Caco-2 (cell line): ENCODE results near the gene DCAF11. TPM values are rescaled to one million over a fixed set of nuclear protein-coding genes. Genes with fewer than 3 reads are reported as not detected.

ENCODE experiments used
- BruUV-seq: library from RNA; stranded (reverse); fragments of 400-500 nt; replicated peaks from 2 replicates; lab custom pipeline; 2021; lab: Mats Ljungman, UMichigan
- CTCF ChIA-PET: fragments of 300-600 bp; sonication (Branson Sonifier 250); formaldehyde crosslinking; loops from one replicate; lab custom pipeline; 2022; ENCODE audit warnings: antibody characterized with exemption; lab: Charles Lee
- POLR2A ChIA-PET: fragments of 300-600 bp; sonication (Branson Sonifier 250); formaldehyde crosslinking; loops from one replicate; lab custom pipeline; 2022; ENCODE audit warnings: antibody characterized with exemption; lab: Charles Lee
- DNase-seq, 2 experiments: peaks; one replicate each; pipeline versions ENCODE4 v3.0.0 to v3.0.0-alpha.2; 2020 to 2022
- H3K27me3 ChIP-seq: replicated peaks from 2 replicates; pipeline ENCODE4 v1.6.0; 2011; ENCODE audit warnings: low read length; ENCODE audit not compliant: control insufficient read depth, insufficient read depth
- H3K36me3 ChIP-seq: 2 replicates; pipeline ENCODE4 v1.5.1; 2011; ENCODE audit warnings: low read length; ENCODE audit not compliant: control insufficient read depth, insufficient read depth
- H3K4me1 ChIP-seq: fragments of 250-450 bp; sonication (Bioruptor Pico); 2 replicates; pipeline ENCODE4 v1.5.1; 2020; ENCODE audit warnings: mild to moderate bottlenecking
- H3K4me3 ChIP-seq: 2 replicates; pipeline ENCODE4 v1.5.1; 2011; ENCODE audit warnings: low read depth, mild to moderate bottlenecking, control low read depth, low read length
- H3K9me3 ChIP-seq: fragments of 250-450 bp; sonication (Bioruptor Pico); 2 replicates; pipeline ENCODE4 v1.5.1; 2020; ENCODE audit warnings: mild to moderate bottlenecking, moderate library complexity
- H3K27ac Mint-ChIP-seq: one replicate; pipeline ENCODE4 v1.8.0; 2022; ENCODE audit warnings: mixed read lengths; ENCODE audit not compliant: unreplicated experiment
- H3K27me3 Mint-ChIP-seq: one replicate; pipeline ENCODE4 v1.8.0; 2022; ENCODE audit warnings: mixed read lengths; ENCODE audit not compliant: insufficient read depth, unreplicated experiment
- H3K36me3 Mint-ChIP-seq: one replicate; pipeline ENCODE4 v1.8.0; 2022; ENCODE audit warnings: mild to moderate bottlenecking, mixed read lengths; ENCODE audit not compliant: insufficient read depth, unreplicated experiment
- H3K4me1 Mint-ChIP-seq: one replicate; pipeline ENCODE4 v1.8.0; 2022; ENCODE audit warnings: low read depth, mixed read lengths; ENCODE audit not compliant: unreplicated experiment
- H3K4me3 Mint-ChIP-seq: one replicate; pipeline ENCODE4 v1.8.0; 2022; ENCODE audit warnings: mild to moderate bottlenecking, moderate library complexity, mixed read lengths; ENCODE audit not compliant: unreplicated experiment
- H3K9me3 Mint-ChIP-seq: one replicate; pipeline ENCODE4 v1.8.0; 2022; ENCODE audit warnings: mixed read lengths; ENCODE audit not compliant: unreplicated experiment
- intact Hi-C: fragments of 100-400 bp; cut with micrococcal nuclease; formaldehyde crosslinking; loops from one replicate; pipeline ENCODE4 v1.10.0; 2022; ENCODE audit not compliant: unreplicated experiment
- total RNA-seq: library from RNA; stranded (reverse); gene quantifications from 2 replicates; pipeline ENCODE4 v1.2.3, GENCODE V29; 2022
- TF ChIP-seq, protein P1 (sequence below), 2 experiments: fragments of 200-600 bp in 1 of 2; IDR thresholded peaks; 1 replicate in 1 of 2; 2 replicates in 1 of 2; pipeline versions ENCODE4 v1.5.1 to v1.8.0; 2011 to 2022; ENCODE audit warnings: antibody characterized with exemption in 1 of 2, control low read depth in 1 of 2, inconsistent platforms in 1 of 2, low read depth in 1 of 2, low read length in 1 of 2, mild to moderate bottlenecking in 1 of 2, moderate library complexity in 1 of 2; ENCODE audit not compliant: insufficient read depth in 1 of 2, severe bottlenecking in 1 of 2, unreplicated experiment in 1 of 2

The DCAF11 gene
- total RNA-seq, 1 experiment from 2014 or later, result 65.9 TPM

DNA sequence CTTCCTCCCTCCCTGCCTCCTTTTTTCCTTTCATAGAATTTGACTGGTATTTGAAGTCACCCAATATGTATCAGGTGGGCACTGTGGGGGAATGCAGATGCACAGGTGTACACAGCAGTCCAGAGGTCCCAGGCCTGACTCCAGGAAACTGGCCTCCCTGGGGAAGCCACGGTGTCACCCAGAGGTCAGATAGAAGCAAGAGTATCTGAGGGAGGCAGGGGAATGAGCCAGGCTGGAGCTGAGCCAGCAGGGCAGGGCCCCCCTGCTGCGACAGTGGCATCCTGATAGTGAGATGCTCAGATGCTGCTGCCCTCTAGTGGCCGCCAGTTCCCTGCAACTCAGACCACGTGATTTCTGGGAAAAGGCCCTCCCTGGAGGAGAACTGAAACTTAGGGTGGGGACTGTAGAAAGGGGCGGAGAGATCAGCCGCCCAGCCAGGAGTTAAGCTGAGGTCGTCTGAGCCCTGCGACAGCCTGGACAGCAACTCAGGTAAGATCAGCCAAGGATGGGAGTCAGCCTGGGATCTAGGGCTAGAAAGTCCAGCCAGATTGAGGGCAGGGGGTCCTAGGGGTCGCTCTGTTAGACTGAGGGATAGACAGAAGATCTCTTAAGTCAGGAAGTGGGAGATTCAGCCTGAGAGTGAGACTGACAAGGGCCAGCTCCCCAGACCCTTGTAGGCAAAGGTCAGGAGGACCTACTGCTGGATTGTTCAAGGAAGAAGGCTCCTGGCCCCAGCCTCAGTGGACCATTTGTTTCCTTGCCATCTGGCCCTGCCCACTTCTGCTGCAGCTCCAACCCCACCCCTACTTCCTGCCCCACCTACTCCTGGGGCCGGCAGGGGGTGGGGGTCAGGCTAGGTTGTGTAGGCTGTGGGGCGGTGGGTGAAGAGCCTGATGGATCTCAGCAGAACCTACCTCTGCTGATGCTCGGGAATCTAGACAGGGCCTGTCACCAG lies 46.5 kb downstream of the DCAF11 start, which contains the start of gene IRF9:
Gene IRF9 (plus strand): TSS at position 416 of the 955 bp plus-strand sequence. CDS start 880 bp downstream, outside the sequence.
- H3K4me3 ChIP-seq, result peak within 1 kb of the TSS; percentile 29
- intact Hi-C loops, result loop anchor here (1.0 kb wide), 7 partner anchors 14 to 147 kb away; partner anchors contain the start of genes DCAF11, EMC9, IPO4 and NRL
- TSS peak; percentile 62 for BruUV-seq
- DNase-seq, result peak; percentile 95 to 96
- peaks cover 6% of the 10 kb centered on the region for H3K4me1 Mint-ChIP-seq
- peaks cover 2% of the 10 kb centered on the region for H3K36me3 ChIP-seq
- peak within 1 kb of the TSS; percentile 77 for H3K4me3 Mint-ChIP-seq
- H3K27me3 ChIP-seq, result no peaks in the 10 kb centered on the region
- H3K27ac Mint-ChIP-seq, result peak within 1 kb of the TSS; percentile 82
- no peaks in the 10 kb centered on the region for H3K9me3 Mint-ChIP-seq
- POLR2A ChIA-PET, result interaction anchor here (0.6 to 2.5 kb wide), 8 partner anchors 10 to 107 kb away, joined by 3 to 16 read pairs (median 6); partner anchors contain the start of genes DCAF11, EMC9, NRL and PCK2
- H3K4me1 ChIP-seq, result peaks cover 12% of the 10 kb centered on the region
- H3K9me3 ChIP-seq, result no peaks in the 10 kb centered on the region
- TF ChIP-seq, protein P1, sequence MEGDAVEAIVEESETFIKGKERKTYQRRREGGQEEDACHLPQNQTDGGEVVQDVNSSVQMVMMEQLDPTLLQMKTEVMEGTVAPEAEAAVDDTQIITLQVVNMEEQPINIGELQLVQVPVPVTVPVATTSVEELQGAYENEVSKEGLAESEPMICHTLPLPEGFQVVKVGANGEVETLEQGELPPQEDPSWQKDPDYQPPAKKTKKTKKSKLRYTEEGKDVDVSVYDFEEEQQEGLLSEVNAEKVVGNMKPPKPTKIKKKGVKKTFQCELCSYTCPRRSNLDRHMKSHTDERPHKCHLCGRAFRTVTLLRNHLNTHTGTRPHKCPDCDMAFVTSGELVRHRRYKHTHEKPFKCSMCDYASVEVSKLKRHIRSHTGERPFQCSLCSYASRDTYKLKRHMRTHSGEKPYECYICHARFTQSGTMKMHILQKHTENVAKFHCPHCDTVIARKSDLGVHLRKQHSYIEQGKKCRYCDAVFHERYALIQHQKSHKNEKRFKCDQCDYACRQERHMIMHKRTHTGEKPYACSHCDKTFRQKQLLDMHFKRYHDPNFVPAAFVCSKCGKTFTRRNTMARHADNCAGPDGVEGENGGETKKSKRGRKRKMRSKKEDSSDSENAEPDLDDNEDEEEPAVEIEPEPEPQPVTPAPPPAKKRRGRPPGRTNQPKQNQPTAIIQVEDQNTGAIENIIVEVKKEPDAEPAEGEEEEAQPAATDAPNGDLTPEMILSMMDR (IDR thresholded peaks at IDR 0.05; ENCODE audit: insufficient read depth in 1 of 2, low read depth in 1 of 2, low read length in 1 of 2, severe bottlenecking in 1 of 2, unreplicated experiment in 1 of 2), result peak; percentile 88
- peaks cover 45% of the 10 kb centered on the region for H3K36me3 Mint-ChIP-seq
- CTCF ChIA-PET, result interaction anchor here (0.6 to 2.3 kb wide), 20 partner anchors 11 to 1183 kb away, joined by 3 to 47 read pairs (median 4); partner anchors contain the start of genes CHMP4A, CIDEB, DCAF11 and EMC9
- no peaks in the 10 kb centered on the region for H3K27me3 Mint-ChIP-seq

DNA sequence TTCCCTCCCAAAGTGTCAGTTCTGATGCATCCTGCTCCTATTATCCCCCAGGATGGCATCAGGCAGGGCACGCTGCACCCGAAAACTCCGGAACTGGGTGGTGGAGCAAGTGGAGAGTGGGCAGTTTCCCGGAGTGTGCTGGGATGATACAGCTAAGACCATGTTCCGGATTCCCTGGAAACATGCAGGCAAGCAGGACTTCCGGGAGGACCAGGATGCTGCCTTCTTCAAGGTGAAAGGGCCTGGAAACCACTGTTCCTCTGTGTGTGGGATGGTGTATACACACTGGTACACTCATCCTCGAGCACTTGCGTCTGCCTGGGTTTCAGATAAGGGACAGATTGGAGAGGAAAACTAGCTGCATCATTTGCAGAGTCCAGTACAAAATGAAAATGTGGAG lies 47.5 kb downstream of the DCAF11 start:
- intact Hi-C loops, result no loop called here
- no peaks in the 10 kb centered on the region for H3K27me3 ChIP-seq
- CTCF ChIA-PET, result interaction anchor here (0.7 to 2.3 kb wide), 3 partner anchors 15 to 58 kb away, joined by 6 to 47 read pairs (median 26); partner anchors contain the start of genes DCAF11, NRL, PSME2 and RNF31
- H3K9me3 ChIP-seq, result no peaks in the 10 kb centered on the region
- POLR2A ChIA-PET, result interaction anchor here (0.6 to 2.5 kb wide), 5 partner anchors 15 to 106 kb away, joined by 3 to 16 read pairs (median 7); partner anchors contain the start of genes DCAF11, NRL, PSME1 and PSME2
- no peak for DNase-seq
- TF ChIP-seq, protein P1 (IDR thresholded peaks at IDR 0.05; ENCODE audit: insufficient read depth in 1 of 2, low read depth in 1 of 2, low read length in 1 of 2, severe bottlenecking in 1 of 2, unreplicated experiment in 1 of 2), result no peak
- H3K4me1 Mint-ChIP-seq, result peaks cover 6% of the 10 kb centered on the region
- no peaks in the 10 kb centered on the region for H3K9me3 Mint-ChIP-seq
- no TSS peak for BruUV-seq
- H3K4me3 Mint-ChIP-seq, result peak overlapping the region; percentile 77
- no peak overlapping the region for H3K27ac Mint-ChIP-seq
- peaks cover 12% of the 10 kb centered on the region for H3K4me1 ChIP-seq
- no peaks in the 10 kb centered on the region for H3K27me3 Mint-ChIP-seq
- H3K36me3 ChIP-seq, result peaks cover 2% of the 10 kb centered on the region
- no peak overlapping the region for H3K4me3 ChIP-seq
- peaks cover 38% of the 10 kb centered on the region for H3K36me3 Mint-ChIP-seq

GRCh38 chr14:24164518-24164991 lies 50.0 kb downstream of the DCAF11 start:
- intact Hi-C loops, result no loop called here
- Histone ChIP-seq H3K27me3 (no peaks in the 10 kb centered on the region), H3K4me1 (peaks cover 12% of the 10 kb centered on the region), H3K36me3 (peaks cover 4% of the 10 kb centered on the region), H3K4me3 (no peak overlapping the region), H3K9me3 (no peaks in the 10 kb centered on the region)
- H3K4me1 Mint-ChIP-seq, result peaks cover 6% of the 10 kb centered on the region
- DNase-seq, result no peak
- peaks cover 31% of the 10 kb centered on the region for H3K36me3 Mint-ChIP-seq
- CTCF ChIA-PET, result no interaction called here
- no peak overlapping the region for H3K27ac Mint-ChIP-seq
- no peaks in the 10 kb centered on the region for H3K27me3 Mint-ChIP-seq
- BruUV-seq, result no TSS peak
- no peak overlapping the region for H3K4me3 Mint-ChIP-seq
- no peaks in the 10 kb centered on the region for H3K9me3 Mint-ChIP-seq
- POLR2A ChIA-PET, result no interaction called here
- TF ChIP-seq, protein P1 (IDR thresholded peaks at IDR 0.05; ENCODE audit: insufficient read depth in 1 of 2, low read depth in 1 of 2, low read length in 1 of 2, severe bottlenecking in 1 of 2, unreplicated experiment in 1 of 2), result no peak
